Peyer's patch (tissue), 4 donors: Measurements from ENCODE around the gene LTBR. TPM values are rescaled to one million over a fixed set of nuclear protein-coding genes. Genes with fewer than 3 reads are reported as not detected.
"Not testable (repeated sequence)": the region's sequence is repeated elsewhere in the genome, so short reads cannot be mapped to it uniquely, and the experiment has no call there.

Source experiments
- DNase-seq, 3 donors: peaks; one replicate each; pipeline ENCODE4 v3.0.0-alpha.2; 2017 to 2019
- H3K27ac ChIP-seq, 4 donors: fragments of 200-600 bp; sonication (generic); one replicate each; pipeline ENCODE4 v1.5.1; 2016 to 2019
- H3K27me3 ChIP-seq, 2 donors: fragments of 200-600 bp; sonication (generic); one replicate each; pipeline ENCODE4 v1.5.1; 2019
- H3K36me3 ChIP-seq, 3 donors: fragments of 200-600 bp; sonication (generic); one replicate each; pipeline ENCODE4 v1.5.1; 2016 to 2019
- H3K4me1 ChIP-seq, 4 donors: fragments of 200-600 bp; sonication (generic); one replicate each; pipeline ENCODE4 v1.5.1; 2016 to 2019
- H3K4me3 ChIP-seq, 4 donors: fragments of 200-600 bp; sonication (generic); 1 replicate in 3 of 4; 2 replicates in 1 of 4; pipeline ENCODE4 v1.5.1; 2016 to 2019; ENCODE audit warnings: mild to moderate bottlenecking in 1 of 4
- H3K9me3 ChIP-seq, 4 donors: fragments of 200-600 bp; sonication (generic); one replicate each; pipeline ENCODE4 v1.5.1; 2016 to 2019; ENCODE audit warnings: mild to moderate bottlenecking in 1 of 4
- CTCF ChIP-seq, 6 experiments: fragments of 450-650 bp in 4 of 6; fragments of 200-600 bp in 2 of 6; sonication (generic) in 1 of 6; IDR thresholded peaks; one replicate each; pipeline ENCODE4 v1.5.1; 2017 to 2019; ENCODE audit warnings: antibody characterized with exemption in 6 of 6, mild to moderate bottlenecking in 3 of 6, moderate library complexity in 1 of 6
- POLR2A ChIP-seq, 2 donors: fragments of 450-650 bp; IDR thresholded peaks; one replicate each; pipeline ENCODE4 v1.5.1; 2017; ENCODE audit warnings: antibody characterized with exemption in 2 of 2, mild to moderate bottlenecking in 2 of 2, moderate library complexity in 2 of 2
- total RNA-seq, 4 donors: library from RNA; depleted of rRNA; stranded (reverse); fragments of >200 nt; gene quantifications; one replicate each; pipeline ENCODE4 v1.1.0, GENCODE V29; 2016

Gene LTBR
- total RNA-seq, 4 donors from 2014 or later, result 113 to 313 (median 294) TPM

- Histone ChIP-seq H3K4me1 (peaks cover 0 to 23% (median 9%) of the 10 kb centered on the region in 4 donors), H3K27me3 (no peaks in the 10 kb centered on the region), H3K4me3 (peak overlapping the region in 1 of 4 donors; percentile 6), H3K36me3 (no peaks in the 10 kb centered on the region), H3K9me3 (no peaks in the 10 kb centered on the region), H3K27ac (peak overlapping the region in 3 of 4 donors; percentile 14 to 78 (median 70))
- TF ChIP-seq CTCF (IDR thresholded peaks at IDR 0.05), result no peak
- no peak for TF ChIP-seq POLR2A (IDR thresholded peaks at IDR 0.05)
- peak in 2 of 3 donors; percentile 86 to 88 for DNase-seq
These were observed 43.1 kb downstream of the LTBR start for GRCh38 chr12:6426882-6427671.

- not testable (repeated sequence) for H3K27me3 ChIP-seq, H3K9me3 ChIP-seq, H3K4me3 ChIP-seq, H3K36me3 ChIP-seq
- peaks cover 0 to 23% (median 9%) of the 10 kb centered on the region in 4 donors for H3K4me1 ChIP-seq
- peak overlapping the region in 2 of 4 donors; percentile 70 to 78 for H3K27ac ChIP-seq
- peak in 1 of 3 donors; percentile 39 for DNase-seq
These were observed 43.8 kb downstream of the LTBR start for GRCh38 chr12:6427796-6428195.

- Histone ChIP-seq H3K4me1 (peaks cover 0 to 23% (median 9%) of the 10 kb centered on the region in 4 donors), H3K9me3 (no peaks in the 10 kb centered on the region), H3K36me3 (no peaks in the 10 kb centered on the region), H3K4me3 (no peak overlapping the region), H3K27ac (peak overlapping the region in 1 of 4 donors; percentile 78), H3K27me3 (no peaks in the 10 kb centered on the region)
- TF ChIP-seq POLR2A (IDR thresholded peaks at IDR 0.05), result no peak
- no peak for TF ChIP-seq CTCF (IDR thresholded peaks at IDR 0.05)
- no peak for DNase-seq
These were observed 44.4 kb downstream of the LTBR start for GRCh38 chr12:6428326-6428725.

- peak overlapping the region in 1 of 4 donors; percentile 33 for H3K4me3 ChIP-seq
- H3K9me3 ChIP-seq, result no peaks in the 10 kb centered on the region
- H3K36me3 ChIP-seq, result no peaks in the 10 kb centered on the region
- peak; percentile 53 to 89 (median 68) for DNase-seq
- H3K4me1 ChIP-seq, result peaks cover 0 to 15% (median 9%) of the 10 kb centered on the region in 4 donors
- no peak for TF ChIP-seq POLR2A (IDR thresholded peaks at IDR 0.05)
- TF ChIP-seq CTCF (IDR thresholded peaks at IDR 0.05), result peak in 1 of 6 experiments; percentile 11
- H3K27me3 ChIP-seq, result no peaks in the 10 kb centered on the region
- H3K27ac ChIP-seq, result peak overlapping the region; percentile 38 to 70 (median 58)
These were observed 46.4 kb downstream of the LTBR start for GRCh38 chr12:6430124-6430989.

- no peak overlapping the region for H3K4me3 ChIP-seq
- H3K36me3 ChIP-seq, result no peaks in the 10 kb centered on the region
- peak overlapping the region in 1 of 4 donors; percentile 1 for H3K27ac ChIP-seq
- TF ChIP-seq POLR2A (IDR thresholded peaks at IDR 0.05), result no peak
- no peak for TF ChIP-seq CTCF (IDR thresholded peaks at IDR 0.05)
- no peaks in the 10 kb centered on the region for H3K9me3 ChIP-seq
- H3K4me1 ChIP-seq, result peaks cover 0 to 8% (median 5%) of the 10 kb centered on the region in 4 donors
- H3K27me3 ChIP-seq, result no peaks in the 10 kb centered on the region
- DNase-seq, result peak in 2 of 3 donors; percentile 47
These were observed 49.0 kb downstream of the LTBR start for GRCh38 chr12:6432991-6433390.
